Measurements from ENCODE around the gene KLHL24.
A peak's percentile ranks its signal among the peaks of the same experiment; 100 is the strongest.

Gene KLHL24

GRCh38 chr3:183641882-183642281 lies 6.5 kb downstream of the KLHL24 start:
- Histone ChIP-seq H3K56ac (ENCODE audit: low read length) (no peak overlapping the region), H3K4me3 (ENCODE audit: low read length) (no peak overlapping the region), H3K23ac (ENCODE audit: low read length) (no peak overlapping the region), H3K4me2 (ENCODE audit: low read length) (no peak overlapping the region), H3K4me1 (ENCODE audit: control insufficient read depth, low read depth, low read length) (no peaks in the 10 kb centered on the region), H2BK5ac (ENCODE audit: low read length) (no peak overlapping the region), H3K27ac (ENCODE audit: low read depth, low read length) (no peak overlapping the region), H3K79me2 (ENCODE audit: control insufficient read depth, insufficient read depth, low read length) (no peaks in the 10 kb centered on the region), H4K8ac (ENCODE audit: low read depth, low read length) (no peak overlapping the region), H2BK15ac (replicated peaks; ENCODE audit: low read depth) (no peak overlapping the region), H2BK120ac (ENCODE audit: low read depth, low read length) (no peak overlapping the region), H3K18ac (ENCODE audit: low read length) (no peak overlapping the region), H2AK5ac (ENCODE audit: low read length) (no peak overlapping the region), H3K79me1 (ENCODE audit: low read length) (no peaks in the 10 kb centered on the region), H3K27me3 (ENCODE audit: insufficient read depth, low read length, poor library complexity) (no peaks in the 10 kb centered on the region), H3K36me3 (ENCODE audit: control insufficient read depth, insufficient read depth, low read length) (no peaks in the 10 kb centered on the region), H3K9ac (ENCODE audit: low read length) (no peak overlapping the region), H3K4ac (ENCODE audit: low read depth, low read length) (no peak overlapping the region), H4K5ac (ENCODE audit: low read length) (no peak overlapping the region)
- no peak for DNase-seq
- WGBS (ENCODE audit: extremely low coverage, insufficient coverage, low lambda C conversion rate): no CpG with 5 or more reads among the region's 2 CpGs

- no peaks in the 10 kb centered on the region for H3K79me1 ChIP-seq (ENCODE audit: low read length)
- WGBS (ENCODE audit: extremely low coverage, insufficient coverage, low lambda C conversion rate): no CpG with 5 or more reads among the region's 1 CpG
Measured at GRCh38 chr3:183644244-183644643, 8.8 kb downstream of the KLHL24 start.

GRCh38 chr3:183645254-183645653 lies 9.8 kb downstream of the KLHL24 start:
- Histone ChIP-seq H3K18ac (ENCODE audit: low read length) (no peak overlapping the region), H3K9ac (ENCODE audit: low read length) (no peak overlapping the region), H2BK5ac (ENCODE audit: low read length) (no peak overlapping the region), H3K56ac (ENCODE audit: low read length) (no peak overlapping the region), H2BK120ac (ENCODE audit: low read depth, low read length) (no peak overlapping the region), H3K4ac (ENCODE audit: low read depth, low read length) (no peak overlapping the region), H3K4me2 (ENCODE audit: low read length) (no peak overlapping the region), H4K5ac (ENCODE audit: low read length) (no peak overlapping the region), H3K27ac (ENCODE audit: low read depth, low read length) (no peak overlapping the region), H4K8ac (ENCODE audit: low read depth, low read length) (no peak overlapping the region), H3K23ac (ENCODE audit: low read length) (no peak overlapping the region), H3K27me3 (ENCODE audit: insufficient read depth, low read length, poor library complexity) (no peaks in the 10 kb centered on the region), H2BK15ac (replicated peaks; ENCODE audit: low read depth) (no peak overlapping the region), H3K4me1 (ENCODE audit: control insufficient read depth, low read depth, low read length) (no peaks in the 10 kb centered on the region), H3K4me3 (ENCODE audit: low read length) (no peak overlapping the region), H2AK5ac (ENCODE audit: low read length) (no peak overlapping the region), H3K79me1 (ENCODE audit: low read length) (no peaks in the 10 kb centered on the region), H3K79me2 (ENCODE audit: control insufficient read depth, insufficient read depth, low read length) (no peaks in the 10 kb centered on the region), H3K36me3 (ENCODE audit: control insufficient read depth, insufficient read depth, low read length) (no peaks in the 10 kb centered on the region)
- WGBS (ENCODE audit: extremely low coverage, insufficient coverage, low lambda C conversion rate): no CpG with 5 or more reads among the region's 2 CpGs
- no peak for DNase-seq

More at GRCh38 chr3:183644244-183644643, 8.8 kb downstream of the KLHL24 start:
- Histone ChIP-seq H2BK15ac (replicated peaks; ENCODE audit: low read depth) (no peak overlapping the region), H3K23ac (ENCODE audit: low read length) (no peak overlapping the region), H4K5ac (ENCODE audit: low read length) (no peak overlapping the region), H3K4me2 (ENCODE audit: low read length) (no peak overlapping the region), H2BK120ac (ENCODE audit: low read depth, low read length) (no peak overlapping the region), H3K56ac (ENCODE audit: low read length) (no peak overlapping the region), H3K4me1 (ENCODE audit: control insufficient read depth, low read depth, low read length) (no peaks in the 10 kb centered on the region), H3K18ac (ENCODE audit: low read length) (no peak overlapping the region), H3K4me3 (ENCODE audit: low read length) (no peak overlapping the region), H3K4ac (ENCODE audit: low read depth, low read length) (no peak overlapping the region), H3K79me2 (ENCODE audit: control insufficient read depth, insufficient read depth, low read length) (no peaks in the 10 kb centered on the region), H3K27ac (ENCODE audit: low read depth, low read length) (no peak overlapping the region), H3K9ac (ENCODE audit: low read length) (no peak overlapping the region), H2AK5ac (ENCODE audit: low read length) (no peak overlapping the region), H2BK5ac (ENCODE audit: low read length) (no peak overlapping the region), H3K36me3 (ENCODE audit: control insufficient read depth, insufficient read depth, low read length) (no peaks in the 10 kb centered on the region), H4K8ac (ENCODE audit: low read depth, low read length) (no peak overlapping the region), H3K27me3 (ENCODE audit: insufficient read depth, low read length, poor library complexity) (no peaks in the 10 kb centered on the region)
- no peak for DNase-seq

GRCh38 chr3:183650554-183650953 lies 15.1 kb downstream of the KLHL24 start:
- WGBS (ENCODE audit: extremely low coverage, insufficient coverage, low lambda C conversion rate): no CpG with 5 or more reads among the region's 4 CpGs
- Histone ChIP-seq H3K36me3 (ENCODE audit: control insufficient read depth, insufficient read depth, low read length) (no peaks in the 10 kb centered on the region), H4K8ac (ENCODE audit: low read depth, low read length) (no peak overlapping the region)

GRCh38 chr3:183653209-183654064 lies 18.0 kb downstream of the KLHL24 start:
- Histone ChIP-seq H3K4me3 (ENCODE audit: low read length) (peak overlapping the region; percentile 28), H2BK120ac (ENCODE audit: low read depth, low read length) (no peak overlapping the region), H3K27ac (ENCODE audit: low read depth, low read length) (no peak overlapping the region), H3K18ac (ENCODE audit: low read length) (no peak overlapping the region), H2AK5ac (ENCODE audit: low read length) (no peak overlapping the region), H3K4me1 (ENCODE audit: control insufficient read depth, low read depth, low read length) (no peaks in the 10 kb centered on the region), H3K4me2 (ENCODE audit: low read length) (no peak overlapping the region), H3K4ac (ENCODE audit: low read depth, low read length) (no peak overlapping the region), H4K8ac (ENCODE audit: low read depth, low read length) (no peak overlapping the region), H3K27me3 (ENCODE audit: insufficient read depth, low read length, poor library complexity) (no peaks in the 10 kb centered on the region), H3K79me2 (ENCODE audit: control insufficient read depth, insufficient read depth, low read length) (no peaks in the 10 kb centered on the region), H2BK15ac (replicated peaks; ENCODE audit: low read depth) (no peak overlapping the region), H4K5ac (ENCODE audit: low read length) (no peak overlapping the region), H3K79me1 (ENCODE audit: low read length) (no peaks in the 10 kb centered on the region), H3K36me3 (ENCODE audit: control insufficient read depth, insufficient read depth, low read length) (no peaks in the 10 kb centered on the region), H3K56ac (ENCODE audit: low read length) (no peak overlapping the region), H3K23ac (ENCODE audit: low read length) (no peak overlapping the region), H2BK5ac (ENCODE audit: low read length) (no peak overlapping the region), H3K9ac (ENCODE audit: low read length) (no peak overlapping the region)
- DNase-seq: peak; percentile 60
- no CpG with 5 or more reads among the region's 6 CpGs for WGBS (ENCODE audit: extremely low coverage, insufficient coverage, low lambda C conversion rate)

More at GRCh38 chr3:183650554-183650953, 15.1 kb downstream of the KLHL24 start:
- Histone ChIP-seq H3K9ac (ENCODE audit: low read length) (no peak overlapping the region), H4K5ac (ENCODE audit: low read length) (no peak overlapping the region), H2BK120ac (ENCODE audit: low read depth, low read length) (no peak overlapping the region), H2BK5ac (ENCODE audit: low read length) (no peak overlapping the region), H3K4me2 (ENCODE audit: low read length) (no peak overlapping the region), H3K27me3 (ENCODE audit: insufficient read depth, low read length, poor library complexity) (no peaks in the 10 kb centered on the region), H3K27ac (ENCODE audit: low read depth, low read length) (no peak overlapping the region), H3K4me1 (ENCODE audit: control insufficient read depth, low read depth, low read length) (no peaks in the 10 kb centered on the region), H2BK15ac (replicated peaks; ENCODE audit: low read depth) (no peak overlapping the region), H3K4me3 (ENCODE audit: low read length) (no peak overlapping the region), H2AK5ac (ENCODE audit: low read length) (no peak overlapping the region), H3K56ac (ENCODE audit: low read length) (no peak overlapping the region), H3K18ac (ENCODE audit: low read length) (no peak overlapping the region), H3K23ac (ENCODE audit: low read length) (no peak overlapping the region), H3K79me2 (ENCODE audit: control insufficient read depth, insufficient read depth, low read length) (no peaks in the 10 kb centered on the region), H3K4ac (ENCODE audit: low read depth, low read length) (no peak overlapping the region), H3K79me1 (ENCODE audit: low read length) (no peaks in the 10 kb centered on the region)
- DNase-seq: no peak

- Histone ChIP-seq H3K4me3 (ENCODE audit: low read length) (no peak overlapping the region), H3K56ac (ENCODE audit: low read length) (no peak overlapping the region), H3K27me3 (ENCODE audit: insufficient read depth, low read length, poor library complexity) (no peaks in the 10 kb centered on the region), H4K5ac (ENCODE audit: low read length) (no peak overlapping the region), H3K4ac (ENCODE audit: low read depth, low read length) (no peak overlapping the region), H2BK5ac (ENCODE audit: low read length) (no peak overlapping the region), H2AK5ac (ENCODE audit: low read length) (no peak overlapping the region), H3K79me2 (ENCODE audit: control insufficient read depth, insufficient read depth, low read length) (no peaks in the 10 kb centered on the region), H4K8ac (ENCODE audit: low read depth, low read length) (no peak overlapping the region), H3K4me1 (ENCODE audit: control insufficient read depth, low read depth, low read length) (no peaks in the 10 kb centered on the region), H3K18ac (ENCODE audit: low read length) (no peak overlapping the region), H3K23ac (ENCODE audit: low read length) (no peak overlapping the region), H3K27ac (ENCODE audit: low read depth, low read length) (no peak overlapping the region), H2BK15ac (replicated peaks; ENCODE audit: low read depth) (no peak overlapping the region), H3K79me1 (ENCODE audit: low read length) (no peaks in the 10 kb centered on the region), H3K9ac (ENCODE audit: low read length) (no peak overlapping the region), H3K36me3 (ENCODE audit: control insufficient read depth, insufficient read depth, low read length) (no peaks in the 10 kb centered on the region), H3K4me2 (ENCODE audit: low read length) (no peak overlapping the region), H2BK120ac (ENCODE audit: low read depth, low read length) (no peak overlapping the region)
- DNase-seq: no peak
- WGBS (ENCODE audit: extremely low coverage, insufficient coverage, low lambda C conversion rate): no CpG with 5 or more reads among the region's 1 CpG
Measured at GRCh38 chr3:183654727-183655126, 19.3 kb downstream of the KLHL24 start.
